Suprapubic skin (tissue), 4 donors: ENCODE results near the gene C14orf93. TPM values are rescaled to one million over a fixed set of nuclear protein-coding genes. Genes with fewer than 3 reads are reported as not detected.
A peak's percentile ranks its signal among the peaks of the same experiment; 100 is the strongest.

Source experiments
- DNase-seq, 2 donors: peaks; one replicate each; pipeline ENCODE4 v3.0.0-alpha.2; 2019; ENCODE audit warnings: low spot score in 2 of 2
- H3K27ac ChIP-seq: fragments of 200-600 bp; sonication (generic); one replicate; pipeline ENCODE4 v1.5.1; 2019
- H3K27me3 ChIP-seq: fragments of 200-600 bp; sonication (generic); one replicate; pipeline ENCODE4 v1.5.1; 2019
- H3K36me3 ChIP-seq: fragments of 200-600 bp; sonication (generic); one replicate; pipeline ENCODE4 v1.5.1; 2019
- H3K4me1 ChIP-seq: fragments of 200-600 bp; sonication (generic); one replicate; pipeline ENCODE4 v1.5.1; 2019
- H3K4me3 ChIP-seq: fragments of 200-600 bp; sonication (generic); one replicate; pipeline ENCODE4 v1.5.1; 2019; ENCODE audit warnings: mild to moderate bottlenecking
- H3K9me3 ChIP-seq: fragments of 200-600 bp; sonication (generic); one replicate; pipeline ENCODE4 v1.5.1; 2019
- CTCF ChIP-seq, 2 donors: fragments of 200-600 bp in 1 of 2; fragments of 450-650 bp in 1 of 2; sonication (generic) in 1 of 2; IDR thresholded peaks; one replicate each; pipeline ENCODE4 v1.5.1; 2016 to 2019; ENCODE audit warnings: antibody characterized with exemption in 2 of 2, mild to moderate bottlenecking in 1 of 2, moderate library complexity in 1 of 2
- EP300 ChIP-seq: sonication (generic); formaldehyde crosslinking; IDR thresholded peaks from one replicate; pipeline ENCODE4 v1.6.1; 2017; ENCODE audit warnings: antibody characterized with exemption
- POLR2A ChIP-seq, 2 donors: fragments of 450-650 bp; IDR thresholded peaks; one replicate each; pipeline ENCODE4 v1.6.1; 2017; ENCODE audit warnings: antibody characterized with exemption in 2 of 2, mild to moderate bottlenecking in 2 of 2, moderate library complexity in 2 of 2
- POLR2AphosphoS5 ChIP-seq, 3 donors: sonication (generic); formaldehyde crosslinking; IDR thresholded peaks; one replicate each; pipeline ENCODE4 v1.6.1; 2017; ENCODE audit warnings: antibody characterized with exemption in 3 of 3
- WGBS: methylation state at CpG from one replicate; pipeline ENCODE4 v1.1.5; 2018; 5-methylcytosine and 5-hydroxymethylcytosine counted together
- total RNA-seq, 4 donors: library from RNA; depleted of rRNA; stranded (reverse); fragments of >200 nt; gene quantifications; one replicate each; pipeline ENCODE4 v1.1.0, GENCODE V29; 2016

Gene C14orf93
- total RNA-seq, 4 donors from 2014 or later: 19.1 to 32.9 (median 24.3) TPM

- H3K36me3 ChIP-seq: peaks cover 34% of the 10 kb centered on the region
- peak within 1 kb of the TSS; percentile 70 for H3K4me3 ChIP-seq
- H3K27ac ChIP-seq: peak within 1 kb of the TSS; percentile 93
- WGBS: 0% methylated on average over 28 of the region's 36 CpGs
- peaks cover 12% of the 10 kb centered on the region for H3K4me1 ChIP-seq
- H3K27me3 ChIP-seq: no peaks in the 10 kb centered on the region
- DNase-seq: peak; percentile 94 to 96
- H3K9me3 ChIP-seq: no peaks in the 10 kb centered on the region
- TF ChIP-seq POLR2AphosphoS5 (IDR thresholded peaks at IDR 0.05) (peak in 2 of 3 donors; percentile 11 to 92), POLR2A (IDR thresholded peaks at IDR 0.05) (peak in 1 of 2 donors; percentile 46), CTCF (IDR thresholded peaks at IDR 0.05) (no peak), EP300 (no peak)
Measured at GRCh38 chr14:23034498-23035302, 24.8 kb upstream of the C14orf93 start, which contains the start of gene PSMB5. Gene PSMB5 (minus strand): TSS chr14:23034900. CDS start chr14:23034881, 19 bp downstream.

GRCh38 chr14:23033801-23034497, 24.0 kb upstream of the C14orf93 start:
- WGBS: 39% methylated on average over 17 of the region's 17 CpGs
- Histone ChIP-seq H3K9me3 (no peaks in the 10 kb centered on the region), H3K27me3 (no peaks in the 10 kb centered on the region), H3K4me1 (peaks cover 14% of the 10 kb centered on the region), H3K36me3 (peaks cover 40% of the 10 kb centered on the region), H3K27ac (peak overlapping the region; percentile 93), H3K4me3 (peak overlapping the region; percentile 70)
- DNase-seq: no peak
- TF ChIP-seq POLR2AphosphoS5 (IDR thresholded peaks at IDR 0.05) (no peak), EP300 (no peak), POLR2A (IDR thresholded peaks at IDR 0.05) (no peak), CTCF (IDR thresholded peaks at IDR 0.05) (no peak)

- no peaks in the 10 kb centered on the region for H3K9me3 ChIP-seq
- H3K27ac ChIP-seq: no peak overlapping the region
- peaks cover 17% of the 10 kb centered on the region for H3K4me1 ChIP-seq
- no peak for DNase-seq
- H3K36me3 ChIP-seq: peaks cover 46% of the 10 kb centered on the region
- H3K27me3 ChIP-seq: no peaks in the 10 kb centered on the region
- peak overlapping the region; percentile 70 for H3K4me3 ChIP-seq
- 94% methylated on average over 10 of the region's 10 CpGs for WGBS
- no peak for TF ChIP-seq CTCF (IDR thresholded peaks at IDR 0.05)
- TF ChIP-seq POLR2A (IDR thresholded peaks at IDR 0.05): no peak
- no peak for TF ChIP-seq EP300
- TF ChIP-seq POLR2AphosphoS5 (IDR thresholded peaks at IDR 0.05): no peak
Measured at GRCh38 chr14:23033251-23033727, 23.3 kb upstream of the C14orf93 start.

- Histone ChIP-seq H3K4me3 (no peak overlapping the region), H3K4me1 (peaks cover 17% of the 10 kb centered on the region), H3K36me3 (peaks cover 66% of the 10 kb centered on the region), H3K27ac (no peak overlapping the region), H3K9me3 (no peaks in the 10 kb centered on the region), H3K27me3 (no peaks in the 10 kb centered on the region)
- TF ChIP-seq CTCF (IDR thresholded peaks at IDR 0.05) (no peak), POLR2A (IDR thresholded peaks at IDR 0.05) (no peak), POLR2AphosphoS5 (IDR thresholded peaks at IDR 0.05) (no peak), EP300 (no peak)
- WGBS: 97% methylated on average over 4 of the region's 4 CpGs
- no peak for DNase-seq
Measured at GRCh38 chr14:23030936-23031335, 21.0 kb upstream of the C14orf93 start.

- no peaks in the 10 kb centered on the region for H3K27me3 ChIP-seq
- no peak for TF ChIP-seq CTCF (IDR thresholded peaks at IDR 0.05)
- TF ChIP-seq EP300: no peak
- TF ChIP-seq POLR2A (IDR thresholded peaks at IDR 0.05): no peak
- no peak for TF ChIP-seq POLR2AphosphoS5 (IDR thresholded peaks at IDR 0.05)
- no peak for DNase-seq
- H3K9me3 ChIP-seq: no peaks in the 10 kb centered on the region
- no peak overlapping the region for H3K4me3 ChIP-seq
- H3K4me1 ChIP-seq: peaks cover 11% of the 10 kb centered on the region
- WGBS: 70% methylated on average over 2 of the region's 2 CpGs
- H3K36me3 ChIP-seq: peaks cover 75% of the 10 kb centered on the region
- H3K27ac ChIP-seq: no peak overlapping the region
Measured at GRCh38 chr14:23028799-23029198, 18.9 kb upstream of the C14orf93 start.
